ENCODE measurements around the gene SEL1L3.

SEL1L3 gene

DNA sequence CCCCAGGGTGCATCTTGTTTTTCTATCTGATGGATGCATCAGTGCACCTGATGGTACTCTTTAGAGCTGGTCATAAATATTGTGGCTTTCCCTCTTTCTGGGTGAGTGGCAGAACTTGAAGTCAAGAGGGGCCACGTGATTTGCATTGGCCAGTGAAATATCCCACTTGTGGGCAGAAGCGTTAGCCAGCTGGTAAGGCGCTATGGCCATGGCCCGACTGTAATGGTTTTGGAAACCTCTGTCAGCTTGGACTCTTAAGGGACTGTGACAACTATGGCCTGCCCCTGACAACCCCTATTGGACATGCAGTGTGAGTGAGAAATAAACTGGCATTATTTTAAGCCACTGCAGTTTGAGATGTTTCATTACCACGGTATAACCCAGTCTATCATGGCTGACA lies 72.8 kb downstream of the SEL1L3 start:
- H3K4me3 ChIP-seq (ENCODE audit: low read depth, low read length) = no peak overlapping the region
- CTCF ChIA-PET = interaction anchor here (1.2 to 2.0 kb wide), 2 partner anchors 136 to 349 kb away, joined by 4 to 6 read pairs; no protein-coding TSS in a partner anchor
- POLR2A ChIA-PET = interaction anchor here (0.6 kb wide), 1 partner anchor 76 kb away, joined by 3 read pairs; no protein-coding TSS in a partner anchor
- no peak for DNase-seq (ENCODE audit: low read depth, low spot score)
- TF ChIP-seq, protein P1, sequence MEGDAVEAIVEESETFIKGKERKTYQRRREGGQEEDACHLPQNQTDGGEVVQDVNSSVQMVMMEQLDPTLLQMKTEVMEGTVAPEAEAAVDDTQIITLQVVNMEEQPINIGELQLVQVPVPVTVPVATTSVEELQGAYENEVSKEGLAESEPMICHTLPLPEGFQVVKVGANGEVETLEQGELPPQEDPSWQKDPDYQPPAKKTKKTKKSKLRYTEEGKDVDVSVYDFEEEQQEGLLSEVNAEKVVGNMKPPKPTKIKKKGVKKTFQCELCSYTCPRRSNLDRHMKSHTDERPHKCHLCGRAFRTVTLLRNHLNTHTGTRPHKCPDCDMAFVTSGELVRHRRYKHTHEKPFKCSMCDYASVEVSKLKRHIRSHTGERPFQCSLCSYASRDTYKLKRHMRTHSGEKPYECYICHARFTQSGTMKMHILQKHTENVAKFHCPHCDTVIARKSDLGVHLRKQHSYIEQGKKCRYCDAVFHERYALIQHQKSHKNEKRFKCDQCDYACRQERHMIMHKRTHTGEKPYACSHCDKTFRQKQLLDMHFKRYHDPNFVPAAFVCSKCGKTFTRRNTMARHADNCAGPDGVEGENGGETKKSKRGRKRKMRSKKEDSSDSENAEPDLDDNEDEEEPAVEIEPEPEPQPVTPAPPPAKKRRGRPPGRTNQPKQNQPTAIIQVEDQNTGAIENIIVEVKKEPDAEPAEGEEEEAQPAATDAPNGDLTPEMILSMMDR (IDR thresholded peaks at IDR 0.05; ENCODE audit: insufficient read depth, low read length, missing control alignments) = no peak

DNA sequence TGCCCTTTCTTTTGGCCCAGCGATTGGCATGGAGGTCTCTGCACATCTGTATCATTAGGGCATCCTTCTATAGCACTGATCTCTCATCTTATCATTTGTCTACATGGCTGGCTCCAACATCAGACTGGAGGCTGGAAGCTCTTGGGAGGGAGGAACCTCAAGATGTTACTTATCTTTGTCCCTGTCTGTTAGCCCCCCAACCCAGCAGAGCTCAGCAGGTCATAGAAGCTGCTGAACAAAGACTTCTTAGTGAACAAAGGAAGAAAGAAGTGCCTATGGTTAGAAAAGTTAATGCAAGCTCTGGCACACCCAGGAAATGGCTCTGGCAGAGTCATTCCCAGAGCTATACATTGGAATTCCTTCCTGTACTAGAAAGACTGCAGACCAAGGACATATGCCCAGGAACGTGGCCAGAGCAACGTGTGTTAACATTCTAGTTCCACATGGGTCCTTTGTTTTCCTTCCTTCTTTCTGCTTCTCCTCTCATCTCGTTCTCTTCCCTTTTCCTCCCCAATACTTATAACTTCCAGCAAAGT lies 74.0 kb downstream of the SEL1L3 start:
- ChIA-PET CTCF (interaction anchor here (1.2 to 2.0 kb wide), 2 partner anchors 20 to 348 kb away, joined by 6 to 12 read pairs; no protein-coding TSS in a partner anchor), POLR2A (interaction anchor here (0.6 kb wide), 1 partner anchor 18 kb away, joined by 3 read pairs; no protein-coding TSS in a partner anchor)
- no peak for DNase-seq (ENCODE audit: low read depth, low spot score)
- TF ChIP-seq, protein P1 (IDR thresholded peaks at IDR 0.05; ENCODE audit: insufficient read depth, low read length, missing control alignments) = no peak
- no peak overlapping the region for H3K4me3 ChIP-seq (ENCODE audit: low read depth, low read length)

DNA sequence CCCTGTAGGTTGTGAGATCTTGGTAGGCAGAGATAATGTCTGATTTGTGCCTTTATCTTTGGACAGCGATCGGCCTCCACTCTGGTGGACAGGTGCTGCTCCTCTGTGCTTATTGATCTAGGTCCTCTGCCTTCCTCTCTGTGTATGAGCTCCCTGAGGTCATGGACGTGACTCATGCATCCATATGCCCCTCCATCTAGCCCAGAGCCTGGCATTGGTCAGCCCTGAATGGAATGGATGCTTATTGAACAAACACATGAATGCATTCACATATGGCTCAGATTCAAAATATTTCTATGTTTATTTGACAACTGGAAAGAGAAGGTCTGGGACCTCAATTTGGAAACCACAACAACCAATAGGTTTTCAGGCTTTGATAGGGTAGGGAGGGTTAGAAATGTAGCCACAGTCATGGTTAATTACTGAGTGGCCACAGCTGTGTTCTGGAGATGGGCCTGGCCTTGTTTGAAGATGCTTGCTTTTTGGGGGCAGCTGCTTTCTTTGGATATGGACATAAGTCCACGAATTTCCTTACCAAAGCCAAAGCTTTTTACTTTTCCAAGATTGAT lies 76.2 kb downstream of the SEL1L3 start:
- DNase-seq (ENCODE audit: low read depth, low spot score) = no peak
- ChIA-PET POLR2A (no interaction called here), CTCF (interaction anchor here (1.0 kb wide), 1 partner anchor 25 kb away, joined by 3 read pairs; no protein-coding TSS in a partner anchor)
- TF ChIP-seq, protein P1 (IDR thresholded peaks at IDR 0.05; ENCODE audit: insufficient read depth, low read length, missing control alignments) = no peak
- H3K4me3 ChIP-seq (ENCODE audit: low read depth, low read length) = no peak overlapping the region

DNA sequence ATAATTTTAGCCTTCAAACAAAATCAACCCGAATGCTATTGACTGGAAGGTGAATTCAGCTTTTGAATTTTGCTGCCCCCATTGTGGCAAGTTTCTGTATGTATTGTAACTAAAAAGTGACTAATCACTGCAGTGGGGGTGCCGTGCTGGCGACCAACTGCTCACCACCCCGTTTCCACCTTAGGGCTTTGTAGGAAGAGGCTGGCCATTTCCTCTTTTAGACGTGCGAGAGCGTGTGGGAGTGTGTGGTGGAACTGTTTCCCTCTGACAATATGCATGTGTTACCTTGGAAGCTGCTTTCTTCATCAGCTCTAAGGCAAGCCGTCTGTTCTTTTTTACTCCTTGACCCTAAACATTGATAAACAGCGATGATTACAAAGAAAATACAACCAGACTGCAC lies 78.8 kb downstream of the SEL1L3 start:
- POLR2A ChIA-PET = no interaction called here
- CTCF ChIA-PET = interaction anchor here (0.9 to 1.1 kb wide), 4 partner anchors 17 to 344 kb away, joined by 3 to 8 read pairs (median 4); no protein-coding TSS in a partner anchor
- TF ChIP-seq, protein P1 (IDR thresholded peaks at IDR 0.05; ENCODE audit: insufficient read depth, low read length, missing control alignments) = no peak
- no peak for DNase-seq (ENCODE audit: low read depth, low spot score)
- no peak overlapping the region for H3K4me3 ChIP-seq (ENCODE audit: low read depth, low read length)

DNA sequence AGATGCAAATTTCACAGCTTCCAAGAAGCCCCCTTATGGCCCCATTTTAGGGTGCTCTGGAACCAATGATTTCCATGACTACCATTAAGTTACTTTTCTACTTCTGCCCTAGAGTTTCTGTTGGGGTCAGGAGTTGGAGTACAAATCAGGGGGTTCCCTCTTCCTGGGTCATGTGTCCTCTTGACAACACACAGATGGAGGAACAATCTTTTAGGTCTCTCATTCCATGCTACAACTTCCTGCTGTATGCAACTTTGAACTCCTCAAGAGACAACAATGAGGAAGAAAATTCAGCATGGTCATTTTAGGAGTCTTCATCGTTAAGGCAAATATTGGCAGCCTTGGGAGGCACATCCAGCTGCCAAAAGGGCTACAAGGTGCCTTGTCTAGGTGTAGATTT lies 79.7 kb downstream of the SEL1L3 start:
- no peak overlapping the region for H3K4me3 ChIP-seq (ENCODE audit: low read depth, low read length)
- TF ChIP-seq, protein P1 (IDR thresholded peaks at IDR 0.05; ENCODE audit: insufficient read depth, low read length, missing control alignments) = no peak
- DNase-seq (ENCODE audit: low read depth, low spot score) = no peak
- CTCF ChIA-PET = interaction anchor here (1.0 to 2.5 kb wide), 3 partner anchors 15 to 343 kb away, joined by 4 to 11 read pairs (median 8); no protein-coding TSS in a partner anchor
- POLR2A ChIA-PET = no interaction called here

DNA sequence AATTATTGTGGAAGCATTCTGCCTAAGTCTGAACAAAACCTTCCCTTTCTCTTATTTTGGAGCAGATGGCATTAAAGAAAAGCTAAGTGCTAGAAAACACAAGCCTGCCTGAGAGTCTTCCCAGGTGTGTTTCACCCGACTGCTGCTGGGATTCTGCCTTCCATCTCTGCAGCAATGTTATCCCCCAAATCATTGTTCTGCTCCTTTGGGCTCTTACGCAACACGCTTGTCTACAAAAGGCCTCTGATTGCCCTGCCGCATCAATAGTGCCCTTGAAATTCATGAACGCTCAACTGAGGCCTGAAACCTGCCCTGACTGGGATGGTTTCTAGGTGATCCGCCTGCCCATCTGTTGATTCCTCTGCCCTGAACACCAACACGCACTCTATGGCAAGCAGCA lies 80.3 kb downstream of the SEL1L3 start:
- DNase-seq (ENCODE audit: low read depth, low spot score) = no peak
- CTCF ChIA-PET = interaction anchor here (1.3 to 2.5 kb wide), 2 partner anchors 11 to 14 kb away, joined by 4 to 11 read pairs; no protein-coding TSS in a partner anchor
- POLR2A ChIA-PET = no interaction called here
- TF ChIP-seq, protein P1 (IDR thresholded peaks at IDR 0.05; ENCODE audit: insufficient read depth, low read length, missing control alignments) = no peak
- H3K4me3 ChIP-seq (ENCODE audit: low read depth, low read length) = no peak overlapping the region
